GM18858 (cell line): Measurements from ENCODE around the gene PPP1R10.
"Not testable (repeated sequence)": the region's sequence is repeated elsewhere in the genome, so short reads cannot be mapped to it uniquely, and the experiment has no call there.

Experiments
- ATAC-seq: cut with Tn5 transposase; IDR thresholded peaks from one replicate; pipeline ENCODE4 v1.9.1; 2021; ENCODE audit not compliant: unreplicated experiment

The PPP1R10 gene

DNA sequence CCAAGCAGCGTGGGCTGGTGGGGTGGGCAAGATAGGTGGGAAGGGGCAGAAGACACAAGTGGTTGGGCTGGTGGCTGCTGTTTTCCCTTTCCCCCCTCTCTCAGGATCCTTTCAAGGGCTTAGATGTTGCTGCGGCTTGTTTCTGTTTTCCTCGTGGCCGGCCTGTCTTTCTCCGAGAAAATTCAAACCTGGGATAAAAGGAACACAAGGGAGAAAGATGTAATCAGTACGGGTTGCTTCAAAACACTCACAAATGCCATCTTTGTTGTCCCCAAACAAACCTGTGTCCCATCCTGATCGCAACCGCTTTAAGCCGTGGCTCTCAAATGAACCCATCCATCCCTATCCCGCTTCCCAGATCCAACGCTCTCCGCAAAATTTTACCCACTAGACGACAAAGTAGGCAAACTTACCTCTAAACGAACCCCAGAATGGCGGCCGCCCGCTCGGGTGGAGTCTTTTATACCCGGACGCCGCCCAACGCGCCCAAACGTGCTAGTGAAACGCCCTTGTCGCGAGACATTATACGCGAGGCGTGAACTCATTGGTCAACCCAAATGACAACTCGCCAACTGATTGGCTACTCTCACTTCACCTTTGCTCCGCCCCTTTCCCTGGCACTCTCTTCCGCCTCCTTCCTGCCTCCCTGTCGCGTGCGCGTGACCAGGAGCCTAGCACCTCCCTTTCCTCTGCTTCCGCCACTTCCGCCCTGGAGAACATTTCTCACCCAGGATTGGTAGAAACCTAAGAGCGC is at the start of gene PPP1R10:
Gene PPP1R10 (minus strand): TSS at position 433 of the 754 bp plus-strand sequence. CDS start 7,299 bp downstream, outside the sequence.
- peak; percentile 46 for ATAC-seq

- ATAC-seq = not testable (repeated sequence)
Observed at GRCh38 chr6:30666300-30666699, 49.3 kb upstream of the PPP1R10 start.

GRCh38 chr6:30664994-30665767 is 48.1 kb upstream of the PPP1R10 start:
- ATAC-seq = no peak

DNA sequence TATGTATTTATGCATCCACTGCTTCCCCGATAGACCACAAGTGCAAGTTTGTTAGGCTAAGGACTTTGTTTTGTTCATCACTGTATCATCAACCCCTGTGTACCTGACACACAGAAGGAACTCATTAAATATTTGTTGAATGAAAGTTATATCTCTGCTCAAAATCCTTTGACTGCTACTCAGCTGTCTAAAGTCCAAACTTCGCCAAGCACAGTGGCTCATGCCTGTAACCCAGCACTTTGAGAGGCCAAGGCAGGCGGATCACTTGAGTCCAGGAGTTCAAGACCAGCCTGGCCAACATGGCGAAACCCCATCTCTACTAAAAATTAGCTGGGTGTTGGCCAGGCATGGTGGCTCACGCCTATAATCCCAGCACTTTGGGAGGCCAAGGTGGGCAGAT is 40.9 kb upstream of the PPP1R10 start:
- not testable (repeated sequence) for ATAC-seq

- no peak for ATAC-seq
Observed at GRCh38 chr6:30657454-30657853, 40.4 kb upstream of the PPP1R10 start.

- no peak for ATAC-seq
Observed at GRCh38 chr6:30656513-30656912, 39.5 kb upstream of the PPP1R10 start.

DNA sequence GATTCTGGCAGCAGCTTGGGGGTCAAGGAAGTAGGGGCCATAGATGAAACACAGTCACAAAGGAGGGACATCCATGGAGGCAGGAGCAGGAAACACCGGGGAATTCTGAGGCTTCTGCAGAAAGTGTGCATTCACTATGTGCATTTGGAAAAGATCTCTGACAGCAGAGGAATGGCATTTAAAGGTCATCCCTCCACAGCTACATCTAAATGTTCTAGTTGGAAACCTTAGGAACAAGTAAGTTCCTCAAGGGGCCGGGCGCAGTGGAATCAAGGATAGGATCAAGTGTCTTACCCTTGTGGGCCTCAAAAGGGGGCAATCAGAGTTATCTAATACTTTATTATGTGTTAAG is 38.7 kb upstream of the PPP1R10 start:
- ATAC-seq = no peak

- ATAC-seq = no peak
Observed at GRCh38 chr6:30654798-30655742, 38.0 kb upstream of the PPP1R10 start.

- ATAC-seq = no peak
Observed at GRCh38 chr6:30651143-30651542, 34.1 kb upstream of the PPP1R10 start.

GRCh38 chr6:30647242-30648116 is 30.4 kb upstream of the PPP1R10 start:
- peak; percentile 38 for ATAC-seq

GRCh38 chr6:30646450-30647241 is 29.6 kb upstream of the PPP1R10 start, which contains the start of gene C6orf136:
Gene C6orf136, plus strand, starts transcription at chr6:30647133. Its CDS starts 99 bp downstream, at chr6:30647232.
- peak; percentile 34 for ATAC-seq

GRCh38 chr6:30645989-30646388 is 28.9 kb upstream of the PPP1R10 start:
- ATAC-seq = no peak

- no peak for ATAC-seq
Observed at GRCh38 chr6:30644769-30645168, 27.7 kb upstream of the PPP1R10 start.

DNA sequence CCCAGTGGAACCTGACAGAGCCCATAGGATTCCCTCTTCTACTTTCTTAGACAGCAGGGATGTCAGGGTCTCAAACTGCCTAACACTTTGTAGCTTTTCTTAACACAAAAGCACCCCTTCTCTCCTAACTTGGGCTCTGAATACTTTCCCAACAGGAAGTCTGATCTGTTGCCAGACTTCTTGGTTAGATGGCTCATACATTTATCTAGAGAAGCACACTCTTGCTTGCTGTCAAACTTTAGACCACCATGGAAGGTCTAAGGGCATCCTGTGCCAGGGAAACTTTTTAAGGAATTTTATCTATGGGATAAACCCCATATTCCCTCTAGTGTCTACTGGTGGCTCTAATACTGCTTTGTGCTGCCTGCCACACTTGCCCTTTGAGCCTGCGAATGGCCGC is 26.6 kb upstream of the PPP1R10 start:
- ATAC-seq = no peak

- no peak for ATAC-seq
Observed at GRCh38 chr6:30641048-30641447, 24.0 kb upstream of the PPP1R10 start.

GRCh38 chr6:30640481-30640880 is 23.4 kb upstream of the PPP1R10 start:
- no peak for ATAC-seq

GRCh38 chr6:30635834-30636233 is 18.8 kb upstream of the PPP1R10 start:
- ATAC-seq = no peak

DNA sequence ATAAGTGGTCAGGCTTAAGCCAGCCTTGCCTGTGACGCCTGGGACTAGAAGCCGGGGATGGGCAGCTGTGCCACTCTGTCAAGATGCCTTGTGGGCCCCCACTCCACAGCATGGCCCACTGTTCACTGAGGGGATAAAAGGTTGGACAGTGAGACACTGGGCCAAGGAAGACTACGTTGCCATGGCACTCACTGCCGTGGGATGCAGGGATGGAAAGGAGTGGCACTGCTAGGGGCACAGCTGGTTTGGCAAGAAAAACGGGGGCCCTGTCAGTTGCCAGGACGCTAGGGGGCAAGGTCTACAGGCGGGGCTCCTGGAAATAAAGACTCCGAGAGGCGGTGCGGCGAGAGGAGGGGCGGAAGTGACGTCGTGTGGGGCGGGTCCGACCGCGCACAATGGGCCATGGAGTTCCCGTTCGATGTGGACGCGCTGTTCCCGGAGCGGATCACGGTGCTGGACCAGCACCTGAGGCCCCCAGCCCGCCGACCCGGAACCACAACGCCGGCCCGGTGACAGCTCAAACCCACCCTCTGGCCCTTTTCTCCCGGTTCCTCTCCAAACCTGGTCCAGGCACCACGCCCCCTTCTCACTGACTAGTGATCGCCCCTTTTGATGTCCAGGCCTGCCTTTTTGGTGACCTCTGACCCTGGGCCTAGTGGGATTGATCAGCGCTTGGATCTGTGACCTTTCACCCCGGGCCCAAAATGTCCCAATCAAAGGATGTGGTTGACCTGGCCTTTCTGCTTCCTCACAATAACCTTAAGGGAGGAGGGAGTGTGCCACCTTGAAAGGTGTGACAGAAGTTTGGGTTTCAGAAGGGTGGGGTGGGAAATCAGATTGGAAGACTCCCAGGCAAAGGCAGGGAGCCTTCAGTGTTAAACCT is 9.7 kb upstream of the PPP1R10 start, which contains the start of gene ATAT1:
Gene ATAT1 (plus strand): TSS at position 391 of the 883 bp plus-strand sequence.
- no peak for ATAC-seq
